Measurements from ENCODE around the gene MBLAC1.

- TF ChIP-seq CTCF (IDR thresholded peaks at IDR 0.05; ENCODE audit: low read length), result no peak
- no peak for TF ChIP-seq EZH2 (IDR thresholded peaks at IDR 0.05; ENCODE audit: borderline replicate concordance, low read length)
Measured at GRCh38 chr7:100122067-100122466, 4.7 kb upstream of the MBLAC1 start.
